ENCODE measurements around the gene TIMM44.

Gene TIMM44

GRCh38 chr19:7914099-7914498 lies 29.4 kb downstream of the TIMM44 start:
- TF ChIP-seq POLR2A (IDR thresholded peaks at IDR 0.05; ENCODE audit: low read depth, low read length) = no peak
- no peak for FAIRE-seq
- DNase-seq (ENCODE audit: insufficient read length, low spot score) = no peak

GRCh38 chr19:7913652-7914051 lies 29.8 kb downstream of the TIMM44 start:
- no peak for DNase-seq (ENCODE audit: insufficient read length, low spot score)
- no peak for FAIRE-seq

DNA sequence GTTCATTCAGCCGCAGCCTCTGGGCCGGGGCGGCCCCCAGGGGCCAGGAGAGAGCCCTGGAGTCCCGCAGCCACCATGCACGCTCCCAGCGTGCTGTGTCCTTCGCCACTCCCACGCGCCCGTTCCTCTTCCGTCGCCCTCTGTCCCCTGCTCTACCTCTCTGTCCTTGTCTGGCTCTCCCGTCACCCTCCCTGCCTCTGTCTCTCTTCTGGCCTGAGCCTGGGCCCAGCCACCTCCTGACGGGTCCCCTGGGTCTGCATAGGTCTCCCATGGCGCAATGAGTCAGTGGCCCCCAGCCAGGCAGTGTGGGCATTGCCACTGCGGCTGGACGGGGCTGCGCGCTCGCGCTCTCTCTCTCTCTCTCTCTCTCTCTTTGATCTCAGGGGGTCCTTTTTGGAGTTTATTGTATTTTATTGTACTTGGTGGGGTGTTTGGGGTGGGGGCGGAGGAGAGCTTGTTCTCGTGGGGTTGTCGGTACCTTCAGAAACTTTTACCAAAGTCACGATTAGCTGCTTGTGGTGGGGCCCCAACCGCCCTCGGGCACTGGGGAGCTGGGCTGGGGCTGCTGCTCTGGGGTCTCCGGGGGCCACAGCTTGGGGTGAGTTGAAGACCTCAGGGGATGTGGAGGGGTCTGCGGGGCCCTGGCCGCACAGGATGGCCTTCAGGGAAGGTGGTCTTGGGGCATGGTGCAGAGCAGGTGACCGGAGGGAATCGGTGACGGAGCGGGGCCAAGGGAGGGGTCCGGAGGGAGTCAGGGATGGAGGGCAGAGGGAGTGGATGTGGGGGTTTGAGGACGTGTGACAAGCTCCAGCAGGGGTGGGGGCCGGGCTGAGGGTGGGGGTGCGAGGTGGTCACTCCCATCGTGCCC lies 30.5 kb downstream of the TIMM44 start:
- no peak for TF ChIP-seq POLR2A (IDR thresholded peaks at IDR 0.05; ENCODE audit: low read depth, low read length)
- DNase-seq (ENCODE audit: insufficient read length, low spot score) (no peak), FAIRE-seq (no peak)

More at GRCh38 chr19:7913652-7914051, 29.8 kb downstream of the TIMM44 start:
- TF ChIP-seq POLR2A (IDR thresholded peaks at IDR 0.05; ENCODE audit: low read depth, low read length) = no peak

DNA sequence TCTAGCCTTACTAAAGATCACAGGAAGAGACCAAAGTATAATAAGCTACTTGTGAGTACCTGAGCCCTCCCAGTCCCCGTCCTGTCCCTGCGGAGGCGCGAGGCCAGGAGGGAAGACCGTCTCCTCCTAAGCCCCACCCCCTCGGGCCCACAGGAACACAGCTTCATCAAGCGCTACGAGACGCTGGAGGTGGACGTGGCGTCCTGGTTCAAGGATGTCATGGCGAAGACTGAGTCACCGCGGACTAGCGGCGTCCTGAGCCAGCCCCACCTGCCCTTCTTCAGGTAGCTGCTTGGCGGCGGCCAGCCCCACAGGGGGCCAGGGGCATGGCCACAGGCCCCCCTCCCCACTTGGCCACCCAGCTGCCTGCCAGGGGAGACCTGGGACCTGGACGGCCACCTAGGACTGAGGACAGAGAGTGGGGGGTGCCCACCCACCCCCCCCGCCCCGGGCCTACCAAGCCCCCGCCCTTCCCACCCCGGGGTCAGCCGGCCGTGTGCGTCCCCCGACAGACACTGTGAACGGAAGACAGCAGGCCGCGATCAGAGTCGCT lies 31.2 kb downstream of the TIMM44 start:
- no peak for TF ChIP-seq POLR2A (IDR thresholded peaks at IDR 0.05; ENCODE audit: low read depth, low read length)
- FAIRE-seq (no peak), DNase-seq (ENCODE audit: insufficient read length, low spot score) (no peak)

DNA sequence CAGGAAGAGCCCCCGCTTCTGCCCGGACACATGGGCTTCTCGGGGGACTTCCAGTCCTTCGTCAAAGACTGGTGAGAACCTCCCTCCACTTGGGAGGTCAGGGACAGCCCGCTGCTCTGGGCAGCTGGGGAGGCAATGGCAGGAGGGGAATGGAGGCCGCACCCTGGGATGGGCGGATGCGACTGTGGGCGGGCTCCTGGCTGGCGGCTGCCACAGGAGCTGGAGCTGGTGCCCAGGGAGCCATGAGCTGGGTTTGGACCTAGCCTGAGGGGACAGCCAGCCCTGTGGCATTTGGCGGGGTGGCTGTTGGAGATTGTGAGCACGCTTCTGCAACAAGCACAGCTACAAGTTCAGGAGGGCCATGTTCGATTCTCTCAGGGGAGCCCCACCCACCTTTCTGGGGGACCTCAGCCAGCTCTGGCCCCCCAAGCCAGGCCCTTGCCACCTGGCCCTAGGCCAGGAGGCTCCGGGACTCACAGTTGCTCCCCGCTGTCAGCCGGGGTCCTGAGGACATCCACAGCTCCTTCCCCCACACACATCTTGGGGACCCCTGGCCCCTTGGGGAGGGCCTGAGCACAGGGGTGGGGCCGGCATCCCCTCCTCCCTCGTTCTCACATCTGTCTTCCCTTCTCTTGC lies 31.8 kb downstream of the TIMM44 start:
- no peak for DNase-seq (ENCODE audit: insufficient read length, low spot score)
- no peak for TF ChIP-seq POLR2A (IDR thresholded peaks at IDR 0.05; ENCODE audit: low read depth, low read length)

DNA sequence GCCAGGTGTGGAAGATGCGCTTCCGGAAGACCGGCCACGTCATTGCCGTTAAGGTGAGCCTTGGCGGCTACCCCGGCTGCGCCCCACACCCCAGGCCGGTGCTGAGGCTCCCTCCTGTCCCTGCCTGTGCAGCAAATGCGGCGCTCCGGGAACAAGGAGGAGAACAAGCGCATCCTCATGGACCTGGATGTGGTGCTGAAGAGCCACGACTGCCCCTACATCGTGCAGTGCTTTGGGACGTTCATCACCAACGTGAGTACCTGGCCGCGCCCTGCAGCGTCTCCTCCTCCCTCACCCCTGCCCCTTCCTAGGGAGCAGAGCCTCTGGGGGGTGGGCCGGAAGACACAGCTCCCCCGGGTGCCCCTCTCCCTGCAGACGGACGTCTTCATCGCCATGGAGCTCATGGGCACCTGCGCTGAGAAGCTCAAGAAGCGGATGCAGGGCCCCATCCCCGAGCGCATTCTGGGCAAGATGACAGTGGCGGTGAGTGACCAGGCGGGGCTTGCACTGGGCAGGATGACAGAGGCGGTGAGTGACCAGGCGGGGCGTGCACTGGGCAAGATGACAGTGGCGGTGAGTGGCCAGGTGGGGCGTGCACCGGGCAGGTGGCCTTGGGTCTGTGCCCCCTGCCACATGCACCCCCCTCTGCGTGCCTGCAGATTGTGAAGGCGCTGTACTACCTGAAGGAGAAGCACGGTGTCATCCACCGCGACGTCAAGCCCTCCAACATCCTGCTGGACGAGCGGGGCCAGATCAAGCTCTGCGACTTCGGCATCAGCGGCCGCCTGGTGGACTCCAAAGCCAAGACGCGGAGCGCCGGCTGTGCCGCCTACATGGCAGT lies 32.9 kb downstream of the TIMM44 start:
- FAIRE-seq (no peak), DNase-seq (ENCODE audit: insufficient read length, low spot score) (no peak)
- TF ChIP-seq POLR2A (IDR thresholded peaks at IDR 0.05; ENCODE audit: low read depth, low read length) = no peak

More for the DNA sequence above, 31.8 kb downstream of the TIMM44 start:
- no peak for FAIRE-seq

DNA sequence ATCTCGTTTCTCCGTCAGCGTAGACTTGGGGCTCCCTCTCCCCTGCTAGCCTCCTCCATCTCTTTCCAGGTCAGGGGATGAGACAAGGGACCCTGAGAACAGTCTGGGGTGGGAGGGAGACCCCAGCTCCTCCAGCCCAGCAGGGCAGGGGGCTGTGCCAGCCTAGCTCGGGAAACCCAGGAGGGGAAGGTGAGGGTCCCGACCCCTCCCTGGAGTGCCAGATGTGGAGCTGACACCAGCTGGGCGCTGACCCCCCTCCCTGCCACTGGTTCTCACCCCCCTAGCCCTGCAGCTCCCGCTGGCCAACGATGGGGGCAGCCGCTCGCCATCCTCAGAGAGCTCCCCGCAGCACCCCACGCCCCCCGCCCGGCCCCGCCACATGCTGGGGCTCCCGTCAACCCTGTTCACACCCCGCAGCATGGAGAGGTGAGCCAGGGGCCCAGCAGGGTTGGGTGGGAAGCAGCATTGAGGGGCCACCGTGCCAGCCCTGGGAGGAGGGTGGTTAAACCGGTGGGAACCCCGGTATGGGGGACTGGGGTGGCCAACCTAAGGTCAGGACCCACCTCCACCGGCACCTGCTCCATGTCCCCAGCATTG lies 33.9 kb downstream of the TIMM44 start:
- no peak for FAIRE-seq
- DNase-seq (ENCODE audit: insufficient read length, low spot score) = no peak
- TF ChIP-seq POLR2A (IDR thresholded peaks at IDR 0.05; ENCODE audit: low read depth, low read length) = no peak

GRCh38 chr19:7908742-7909461 lies 34.6 kb downstream of the TIMM44 start:
- no peak for TF ChIP-seq POLR2A (IDR thresholded peaks at IDR 0.05; ENCODE audit: low read depth, low read length)
- FAIRE-seq (no peak), DNase-seq (ENCODE audit: insufficient read length, low spot score) (no peak)

DNA sequence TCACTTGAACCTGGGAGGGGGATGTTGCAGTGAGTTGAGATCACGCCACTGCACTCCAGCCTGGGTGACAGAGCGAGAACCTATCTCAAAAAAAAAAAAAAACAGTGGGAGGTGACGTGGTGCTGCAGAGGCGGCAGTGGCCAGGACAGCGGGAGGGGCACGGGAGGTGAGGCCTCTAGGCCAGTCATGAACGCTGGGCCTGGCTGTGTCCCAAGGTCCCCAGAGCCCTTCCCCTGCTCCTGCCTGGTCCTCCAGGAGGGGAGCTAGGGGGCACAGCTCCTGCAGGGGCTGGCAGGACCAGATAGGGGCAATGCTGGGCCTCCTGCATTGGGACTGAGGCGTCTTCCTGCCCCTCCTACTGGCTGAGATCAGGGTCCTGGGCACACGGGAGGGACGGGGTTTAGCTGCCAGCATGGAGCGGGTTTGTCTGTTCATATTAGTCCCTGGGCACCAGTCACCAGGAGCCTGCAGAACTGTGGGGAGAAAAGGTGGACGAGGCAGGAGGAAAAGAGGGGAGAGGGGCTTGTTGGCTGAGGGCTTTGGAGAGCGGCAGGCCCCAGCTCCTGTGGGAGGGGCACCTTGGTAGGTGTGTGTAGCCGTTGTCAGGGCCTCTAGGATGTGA lies 35.3 kb downstream of the TIMM44 start:
- no peak for DNase-seq (ENCODE audit: insufficient read length, low spot score)
- no peak for FAIRE-seq
- no peak for TF ChIP-seq POLR2A (IDR thresholded peaks at IDR 0.05; ENCODE audit: low read depth, low read length)

GRCh38 chr19:7907544-7907943 lies 35.9 kb downstream of the TIMM44 start:
- no peak for TF ChIP-seq POLR2A (IDR thresholded peaks at IDR 0.05; ENCODE audit: low read depth, low read length)
- no peak for FAIRE-seq
- DNase-seq (ENCODE audit: insufficient read length, low spot score) = no peak

- no peak for TF ChIP-seq POLR2A (IDR thresholded peaks at IDR 0.05; ENCODE audit: low read depth, low read length)
- DNase-seq (ENCODE audit: insufficient read length, low spot score) (no peak), FAIRE-seq (no peak)
These were observed 36.3 kb downstream of the TIMM44 start for GRCh38 chr19:7907122-7907521.

DNA sequence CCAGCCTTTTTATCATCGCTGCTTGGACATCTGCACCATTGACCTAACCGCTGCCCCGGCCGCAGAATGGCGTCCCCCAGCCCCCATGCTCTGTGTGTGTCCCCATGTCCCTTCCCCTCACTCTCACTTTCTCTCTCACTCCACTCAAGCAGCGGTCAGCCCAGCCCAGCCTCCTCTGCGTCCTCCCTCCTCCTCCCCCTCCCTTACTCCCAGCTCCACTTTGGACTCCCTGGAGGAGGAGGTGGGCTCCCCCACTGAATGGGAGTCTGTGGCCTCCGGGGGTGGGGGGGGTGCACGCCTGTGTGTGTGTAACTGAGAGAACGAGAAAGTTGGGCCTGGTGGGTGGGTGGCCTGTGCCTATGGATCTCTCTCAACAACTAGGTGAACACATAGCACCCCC lies 37.6 kb downstream of the TIMM44 start:
- no peak for TF ChIP-seq POLR2A (IDR thresholded peaks at IDR 0.05; ENCODE audit: low read depth, low read length)
- FAIRE-seq (no peak), DNase-seq (ENCODE audit: insufficient read length, low spot score) (no peak)
